Natural killer cell (primary cell): Measurements from ENCODE around the gene RNF213. TPM values are rescaled to one million over a fixed set of nuclear protein-coding genes. Genes with fewer than 3 reads are reported as not detected.

ENCODE experiments used
- ATAC-seq, 3 donors: fragments of 150-1000 bp in 2 of 3; fragments of 200-7000 bp in 1 of 3; cut with Tn5 transposase; 1 replicate in 1 of 3; 2 replicates in 2 of 3; pipeline ENCODE4 v1.10.0; 2021; ENCODE audit warnings: mild to moderate bottlenecking in 2 of 3, moderate library complexity in 2 of 3
- DNase-seq, 2 donors: peaks; one replicate each; pipeline versions ENCODE4 v3.0.0 to v3.0.0-alpha.2; 2013 to 2021; ENCODE audit warnings: mixed read lengths in 1 of 2
- H3K27ac ChIP-seq: one replicate; pipeline ENCODE4 v1.5.1; 2013; ENCODE audit warnings: mild to moderate bottlenecking, low read length
- H3K27me3 ChIP-seq: one replicate; pipeline ENCODE4 v1.6.1; 2013; ENCODE audit warnings: low read length; ENCODE audit not compliant: control insufficient read depth, insufficient read depth
- H3K36me3 ChIP-seq: one replicate; pipeline ENCODE4 v1.6.1; 2013; ENCODE audit warnings: low read length; ENCODE audit not compliant: control insufficient read depth, insufficient read depth
- H3K4me1 ChIP-seq: one replicate; pipeline ENCODE4 v1.6.1; 2013; ENCODE audit warnings: low read length; ENCODE audit not compliant: control insufficient read depth, insufficient read depth
- H3K4me3 ChIP-seq: one replicate; pipeline ENCODE4 v1.5.1; 2013; ENCODE audit warnings: low read length
- H3K9me3 ChIP-seq: one replicate; pipeline ENCODE4 v1.6.1; 2013; ENCODE audit warnings: low read length; ENCODE audit not compliant: control insufficient read depth, insufficient read depth
- H3K27ac Mint-ChIP-seq, 2 donors: one replicate each; pipeline ENCODE4 v1.8.0; 2022; ENCODE audit warnings: mild to moderate bottlenecking in 2 of 2, mixed read lengths in 2 of 2, moderate library complexity in 1 of 2
- H3K27me3 Mint-ChIP-seq, 2 donors: one replicate each; pipeline ENCODE4 v1.8.0; 2022; ENCODE audit warnings: low read depth in 2 of 2, mixed read lengths in 2 of 2
- H3K36me3 Mint-ChIP-seq: one replicate; pipeline ENCODE4 v1.8.0; 2022; ENCODE audit warnings: mixed read lengths
- H3K4me1 Mint-ChIP-seq, 2 donors: one replicate each; pipeline ENCODE4 v1.8.0; 2022; ENCODE audit warnings: mixed read lengths in 2 of 2
- H3K4me3 Mint-ChIP-seq: one replicate; pipeline ENCODE4 v1.8.0; 2022; ENCODE audit warnings: mild to moderate bottlenecking, moderate library complexity, mixed read lengths
- H3K9me3 Mint-ChIP-seq, 2 donors: one replicate each; pipeline ENCODE4 v1.8.0; 2022; ENCODE audit warnings: mixed read lengths in 2 of 2
- CTCF ChIP-seq: fragments of 200-600 bp; IDR thresholded peaks from one replicate; pipeline ENCODE4 v1.8.0; 2022; ENCODE audit warnings: antibody characterized with exemption
- WGBS: methylation state at CpG from one replicate; pipeline ENCODE4 v1.1.7; 2013; ENCODE audit warnings: missing lambda C conversion rate; ENCODE audit not compliant: insufficient coverage; 5-methylcytosine and 5-hydroxymethylcytosine counted together
- intact Hi-C: fragments of 100-400 bp; cut with micrococcal nuclease; formaldehyde crosslinking; loops from one replicate; pipeline ENCODE4 v1.14.2; 2022
- total RNA-seq, 4 donors: library from RNA; stranded (reverse); fragments of 120-200 nt in 1 of 4; gene quantifications; one replicate each; pipeline versions ENCODE4 v1.2.3 to v1.2.4, GENCODE V29; 2013 to 2022

Gene RNF213
- total RNA-seq, 3 donors from 2014 or later (not counting 1 experiment from before 2014, with no cell fraction given): 929 to 1,120 (median 1,060) TPM

GRCh38 chr17:80443916-80444643 lies 183.4 kb downstream of the RNF213 start:
- no peak for ATAC-seq
- H3K9me3 Mint-ChIP-seq: no peaks in the 10 kb centered on the region
- no peaks in the 10 kb centered on the region for H3K4me1 Mint-ChIP-seq
- Histone ChIP-seq H3K9me3 (no peaks in the 10 kb centered on the region), H3K4me1 (no peaks in the 10 kb centered on the region), H3K27me3 (no peaks in the 10 kb centered on the region), H3K36me3 (no peaks in the 10 kb centered on the region), H3K27ac (no peak overlapping the region), H3K4me3 (no peak overlapping the region)
- H3K27ac Mint-ChIP-seq: no peak overlapping the region
- no peaks in the 10 kb centered on the region for H3K27me3 Mint-ChIP-seq
- no peak for TF ChIP-seq CTCF
- intact Hi-C loops: no loop called here
- 61% methylated on average over 29 of the region's 31 CpGs for WGBS
- H3K36me3 Mint-ChIP-seq: no peaks in the 10 kb centered on the region
- DNase-seq: no peak
- no peak overlapping the region for H3K4me3 Mint-ChIP-seq

- H3K27me3 Mint-ChIP-seq: no peaks in the 10 kb centered on the region
- Histone ChIP-seq H3K4me3 (no peak overlapping the region), H3K9me3 (no peaks in the 10 kb centered on the region), H3K36me3 (no peaks in the 10 kb centered on the region), H3K27ac (no peak overlapping the region), H3K4me1 (no peaks in the 10 kb centered on the region), H3K27me3 (no peaks in the 10 kb centered on the region)
- WGBS: 68% methylated on average over 3 of the region's 6 CpGs
- ATAC-seq (no peak), DNase-seq (no peak)
- H3K4me1 Mint-ChIP-seq: no peaks in the 10 kb centered on the region
- no peaks in the 10 kb centered on the region for H3K9me3 Mint-ChIP-seq
- no peak overlapping the region for H3K27ac Mint-ChIP-seq
- no peaks in the 10 kb centered on the region for H3K36me3 Mint-ChIP-seq
- no peak overlapping the region for H3K4me3 Mint-ChIP-seq
- intact Hi-C loops: no loop called here
- TF ChIP-seq CTCF: no peak
Measured at GRCh38 chr17:80444644-80444979, 184.0 kb downstream of the RNF213 start.

- Mint-ChIP-seq H3K36me3 (no peaks in the 10 kb centered on the region), H3K27ac (no peak overlapping the region), H3K4me1 (no peaks in the 10 kb centered on the region), H3K4me3 (no peak overlapping the region), H3K9me3 (no peaks in the 10 kb centered on the region), H3K27me3 (no peaks in the 10 kb centered on the region)
- Histone ChIP-seq H3K27me3 (no peaks in the 10 kb centered on the region), H3K4me1 (no peaks in the 10 kb centered on the region), H3K4me3 (no peak overlapping the region), H3K27ac (no peak overlapping the region), H3K36me3 (no peaks in the 10 kb centered on the region), H3K9me3 (no peaks in the 10 kb centered on the region)
- no peak for ATAC-seq
- WGBS: 76% methylated on average over 26 of the region's 26 CpGs
- TF ChIP-seq CTCF: no peak
- intact Hi-C loops: no loop called here
- no peak for DNase-seq
Measured at GRCh38 chr17:80445007-80445725, 184.5 kb downstream of the RNF213 start.
